Measurements from ENCODE around the gene TACR2.

Gene TACR2

GRCh38 chr10:69397972-69398371 is 18.7 kb downstream of the TACR2 start:
- no peak for DNase-seq

GRCh38 chr10:69394020-69394419 is 22.7 kb downstream of the TACR2 start:
- DNase-seq = no peak

DNA sequence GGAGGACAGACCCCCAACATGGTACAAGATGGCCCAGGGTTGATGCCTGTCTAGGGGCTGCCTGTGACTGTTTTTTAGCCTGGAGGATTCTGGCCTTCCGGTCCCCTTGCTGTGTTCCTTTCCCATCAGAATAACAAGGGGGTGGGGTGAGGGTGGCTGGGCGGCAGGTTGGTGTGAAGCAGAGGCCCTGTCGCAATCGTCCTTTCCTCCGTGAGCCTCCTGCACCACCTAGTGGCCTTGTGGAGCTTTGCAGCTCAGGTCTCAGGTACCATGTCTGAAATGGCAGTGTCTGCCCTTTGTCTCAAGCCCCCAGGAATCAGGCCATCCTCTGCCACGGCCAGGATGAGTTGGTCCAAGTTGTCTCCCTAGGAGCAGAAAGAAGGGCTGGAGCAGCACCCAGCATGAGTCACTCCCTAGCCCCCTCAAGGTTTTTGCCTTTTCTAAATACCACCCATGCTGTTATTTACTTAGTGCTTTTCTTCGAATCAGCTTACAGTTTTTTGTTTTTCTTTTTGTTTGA is 24.2 kb downstream of the TACR2 start:
- DNase-seq = peak; percentile 87

- DNase-seq = no peak
Observed at GRCh38 chr10:69391158-69391557, 25.6 kb downstream of the TACR2 start.

- DNase-seq = no peak
Observed at GRCh38 chr10:69389827-69390490, 26.8 kb downstream of the TACR2 start.

GRCh38 chr10:69388488-69388887 is 28.2 kb downstream of the TACR2 start:
- DNase-seq = no peak

GRCh38 chr10:69387500-69387899 is 29.2 kb downstream of the TACR2 start:
- no peak for DNase-seq

DNA sequence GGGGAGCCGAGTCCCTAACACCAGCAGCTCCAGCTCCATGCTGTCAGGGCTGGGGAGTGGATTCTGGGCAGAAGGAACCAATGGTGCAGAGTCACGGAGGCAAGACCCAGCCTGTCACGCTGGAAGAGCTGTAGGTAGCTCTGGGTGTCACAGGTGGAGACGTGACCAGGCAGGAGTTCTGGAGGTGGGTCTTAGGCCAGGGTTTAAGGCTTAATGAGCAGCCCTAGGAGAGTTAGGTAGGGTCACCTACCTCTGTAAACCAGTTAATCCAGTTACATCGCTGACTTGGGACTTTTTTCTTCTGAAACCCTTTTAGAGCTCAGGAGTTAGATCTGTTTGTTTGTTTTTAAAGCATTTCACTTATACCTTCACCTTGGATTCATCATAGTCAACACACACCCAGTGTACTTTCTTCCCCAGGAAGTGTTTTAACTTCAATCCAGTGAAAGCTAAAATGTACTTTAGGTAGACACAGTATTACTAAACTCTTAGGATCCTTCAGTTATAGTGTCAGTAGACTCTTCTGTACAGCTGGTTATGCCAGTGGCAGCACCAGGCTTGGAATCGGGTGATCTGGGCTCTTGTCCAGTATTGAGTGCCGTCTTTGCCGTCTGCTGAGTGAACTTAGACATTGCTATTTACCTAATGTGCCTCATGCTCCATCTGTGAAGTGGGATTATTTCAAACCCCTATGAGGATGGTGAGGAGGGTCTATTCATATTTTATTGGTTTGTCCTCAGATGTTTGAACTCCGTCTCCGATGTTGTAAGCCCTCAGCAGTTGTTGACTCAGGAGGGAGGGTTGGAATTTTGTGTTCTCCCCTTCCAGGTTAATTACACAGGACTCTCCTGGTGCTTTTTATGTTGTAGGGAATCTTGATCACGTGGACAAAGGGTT is 31.0 kb downstream of the TACR2 start:
- no peak for DNase-seq

DNA sequence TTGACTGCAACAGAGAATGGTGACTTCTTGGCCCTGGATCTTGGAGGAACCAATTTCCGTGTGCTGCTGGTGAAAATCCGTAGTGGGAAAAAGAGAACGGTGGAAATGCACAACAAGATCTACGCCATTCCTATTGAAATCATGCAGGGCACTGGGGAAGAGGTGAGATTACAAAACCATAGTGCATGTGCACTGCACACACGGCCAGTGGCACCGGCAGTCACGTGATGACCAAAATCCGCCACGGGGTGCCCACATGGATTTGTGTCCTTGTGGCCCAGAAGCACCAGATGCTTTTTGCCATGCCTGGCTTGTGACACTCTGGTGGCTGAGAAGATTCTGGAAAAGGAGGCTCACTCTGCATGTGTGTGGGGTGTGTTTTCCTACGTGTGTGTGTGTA is 32.4 kb downstream of the TACR2 start:
- no peak for DNase-seq

DNA sequence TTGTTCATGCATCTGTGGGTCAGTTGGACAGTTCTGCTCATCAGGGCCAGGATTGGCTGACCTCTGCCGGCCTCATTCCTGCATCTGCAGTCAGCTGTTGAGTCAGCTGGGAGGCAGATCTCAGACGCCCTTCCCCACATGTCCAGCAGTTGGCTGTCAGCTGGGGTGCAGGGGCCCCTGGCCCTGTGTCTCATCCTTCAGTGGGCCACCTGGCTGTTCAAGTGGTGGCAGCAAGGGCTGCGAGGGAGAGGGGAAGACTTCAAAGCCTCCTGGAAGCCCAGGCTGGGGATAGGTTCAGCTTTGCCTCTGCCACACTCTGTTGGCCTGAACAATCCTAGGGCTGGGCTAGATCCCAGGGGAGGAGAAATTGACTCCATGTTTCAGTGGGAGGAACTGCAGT is 33.2 kb downstream of the TACR2 start:
- DNase-seq = no peak

GRCh38 chr10:69382382-69383117 is 34.2 kb downstream of the TACR2 start:
- no peak for DNase-seq

- no peak for DNase-seq
Observed at GRCh38 chr10:69379800-69380199, 36.9 kb downstream of the TACR2 start.

DNA sequence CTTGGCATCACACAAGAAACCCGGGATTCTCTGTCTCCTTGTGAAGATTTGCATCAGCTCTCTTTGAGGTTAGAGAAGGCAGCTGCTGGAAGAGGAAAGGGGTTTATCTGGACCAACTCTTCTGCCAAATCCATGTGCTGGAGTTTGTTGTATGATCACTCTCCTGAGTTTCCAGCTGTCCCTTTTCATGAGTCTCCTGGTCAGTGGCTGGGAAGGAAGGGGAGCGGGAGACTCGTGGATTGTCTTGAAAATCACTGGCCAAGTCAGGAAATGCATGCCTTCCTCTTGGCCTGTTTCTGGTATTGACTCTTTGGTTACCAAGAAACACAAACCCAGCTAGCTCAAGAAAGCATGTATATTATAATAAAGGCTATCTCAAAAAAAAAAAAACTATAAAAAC is 38.8 kb downstream of the TACR2 start:
- no peak for DNase-seq

DNA sequence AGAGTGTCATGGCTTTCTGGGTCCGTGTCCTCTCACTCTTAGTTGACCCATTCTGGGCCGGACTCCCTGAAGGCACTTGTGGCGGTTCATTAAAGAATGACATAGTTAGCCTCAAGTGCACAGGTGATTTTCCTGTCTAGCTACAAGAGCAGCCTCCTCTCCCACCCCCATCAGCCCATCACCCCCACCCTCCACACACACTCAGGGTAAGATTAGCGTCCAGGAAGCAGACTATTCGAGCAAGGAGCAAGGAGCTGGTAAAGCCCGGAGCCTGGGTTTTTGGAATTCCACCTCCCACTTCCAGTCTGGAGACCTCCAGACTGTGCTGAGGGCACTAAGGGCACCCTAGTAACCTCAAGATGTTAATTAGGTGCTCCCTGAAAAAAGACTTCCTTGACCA is 39.5 kb downstream of the TACR2 start:
- DNase-seq = no peak

- no peak for DNase-seq
Observed at GRCh38 chr10:69376662-69377061, 40.1 kb downstream of the TACR2 start.

DNA sequence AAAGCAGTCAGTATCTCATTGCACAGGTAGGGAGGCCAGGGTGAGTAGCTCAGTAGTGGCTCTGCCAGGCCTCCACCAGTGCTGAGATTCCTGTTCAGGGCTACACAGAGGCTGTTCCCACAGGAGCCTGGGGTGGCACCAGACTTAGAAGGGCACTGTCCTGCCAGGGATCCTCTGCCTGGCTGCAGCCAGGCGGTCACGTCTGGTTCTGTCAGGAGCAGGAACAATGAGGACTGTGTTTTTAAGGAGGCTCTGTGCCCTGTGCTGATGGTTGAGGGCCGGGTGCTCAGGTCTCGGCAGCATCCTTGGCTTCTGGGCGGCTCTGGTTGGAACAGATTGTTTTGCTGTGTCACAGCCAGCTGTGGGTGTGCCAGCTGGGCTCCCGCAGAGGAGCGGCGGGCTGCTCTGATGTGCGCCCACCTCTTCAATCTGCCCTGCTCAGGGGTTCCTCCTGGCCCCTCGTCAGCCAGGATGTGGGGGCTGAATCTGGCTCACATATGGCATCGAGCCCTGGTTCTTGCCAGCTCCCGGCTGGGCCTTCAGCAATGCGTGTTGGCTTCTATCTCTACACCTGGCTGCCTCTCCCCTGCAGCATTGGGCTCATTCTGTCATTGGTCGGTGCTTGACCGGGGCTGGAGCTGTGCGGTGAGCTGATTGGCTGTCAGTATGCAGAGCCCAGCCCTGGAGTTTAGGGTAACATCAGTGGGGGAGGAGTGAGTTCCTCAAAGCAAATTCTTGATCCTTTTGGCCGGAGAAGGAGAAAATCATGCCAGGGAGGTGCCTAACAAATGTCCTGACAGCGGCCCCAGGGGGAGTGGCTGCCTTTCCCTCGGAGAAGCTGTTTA is 41.2 kb downstream of the TACR2 start:
- DNase-seq = no peak

DNA sequence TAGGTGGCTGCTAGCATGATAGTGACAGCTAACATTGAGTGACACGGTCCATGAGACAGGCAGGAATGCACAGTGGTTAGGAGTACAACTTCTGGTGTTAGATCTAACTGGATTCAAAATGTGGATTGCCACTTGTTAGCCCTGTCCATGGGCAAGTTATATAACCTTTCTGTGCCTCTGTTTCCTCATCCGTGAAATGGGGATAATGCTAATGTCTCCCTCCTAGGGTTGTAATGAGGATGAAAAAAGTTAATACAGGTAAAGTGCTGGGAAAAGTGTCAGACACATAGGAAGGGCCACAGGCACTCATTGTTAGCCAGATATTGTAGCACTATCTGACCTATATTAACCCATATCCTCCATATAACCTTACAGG is 41.8 kb downstream of the TACR2 start:
- DNase-seq = no peak

GRCh38 chr10:69374242-69374641 is 42.5 kb downstream of the TACR2 start:
- no peak for DNase-seq

DNA sequence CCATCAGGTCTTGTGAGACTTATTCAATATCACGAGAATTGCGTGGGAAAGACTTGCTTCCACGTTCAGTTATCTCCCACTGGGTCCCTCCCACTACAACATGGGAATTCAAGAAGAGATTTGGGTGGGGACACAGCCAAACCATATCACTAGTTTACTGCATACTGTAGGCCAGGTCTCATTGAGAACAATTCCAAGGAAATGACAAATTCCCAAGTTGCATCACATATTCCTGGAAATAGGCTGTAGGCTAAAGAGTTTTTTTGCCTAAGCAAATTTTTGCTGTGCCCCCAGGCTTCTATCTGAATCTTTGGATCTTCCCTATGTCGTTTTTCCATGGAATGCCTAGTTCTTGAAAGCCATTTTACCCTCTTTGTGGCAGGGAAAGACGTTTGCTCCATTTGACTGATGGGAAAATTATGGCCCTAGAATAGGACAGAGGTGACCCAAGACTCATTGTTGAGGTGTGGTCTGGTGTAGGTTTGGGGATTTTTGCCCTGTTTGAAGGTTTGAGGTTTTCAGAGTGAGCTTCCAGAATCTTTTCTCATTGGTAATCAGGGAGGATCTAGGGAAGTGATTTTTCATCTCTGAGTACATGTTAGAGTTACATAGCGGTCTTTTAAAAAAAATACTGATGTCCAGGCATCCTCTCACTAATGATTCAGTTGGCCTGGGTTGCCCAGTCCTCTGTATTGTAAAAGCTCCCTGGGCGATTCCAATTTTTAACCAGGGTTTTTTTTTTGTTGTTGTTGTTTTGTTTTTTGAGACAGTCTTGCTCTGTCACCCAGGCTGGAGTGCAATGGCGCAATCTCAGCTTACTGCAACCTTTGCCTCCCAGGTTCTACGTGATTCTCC is 44.4 kb downstream of the TACR2 start:
- DNase-seq = no peak

- DNase-seq = no peak
Observed at GRCh38 chr10:69367469-69367868, 49.2 kb downstream of the TACR2 start.

GRCh38 chr10:69366738-69367137 is 50.0 kb downstream of the TACR2 start:
- DNase-seq = no peak
